ENCODE measurements around the gene CCDC68.

DNA sequence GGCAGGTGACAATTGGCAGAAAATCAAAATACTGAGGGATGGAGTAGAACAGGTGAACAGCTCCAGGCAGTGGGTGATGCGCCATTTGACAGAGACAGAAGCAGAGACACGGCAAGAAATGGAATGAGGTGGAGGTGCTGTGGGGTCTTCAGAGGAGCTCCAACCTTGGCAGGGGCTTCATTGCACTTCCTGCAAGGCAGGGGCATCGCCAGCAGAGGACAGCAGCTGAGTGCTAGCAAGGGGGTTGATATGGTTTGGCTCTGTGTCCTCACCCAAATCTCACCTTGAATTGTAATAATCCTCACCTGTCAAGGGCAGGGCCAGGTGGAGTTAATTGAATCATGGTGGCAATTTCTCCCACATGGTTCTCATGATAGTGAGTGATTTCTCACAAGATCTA is 42.8 kb downstream of the CCDC68 start:
- TF ChIP-seq CTCF (conservative IDR thresholded peaks at IDR 0.05; ENCODE audit: low read depth, low read length): 0 out of 2 replicates have a peak, but pooled peaks have one; percentile 11
- TF ChIP-seq EZH2 (IDR thresholded peaks at IDR 0.05; ENCODE audit: borderline replicate concordance, low read depth, low read length, poor library complexity, severe bottlenecking): no peak

All from A673 (cell line).